Measurements from ENCODE around the gene LGALS14.

DNA sequence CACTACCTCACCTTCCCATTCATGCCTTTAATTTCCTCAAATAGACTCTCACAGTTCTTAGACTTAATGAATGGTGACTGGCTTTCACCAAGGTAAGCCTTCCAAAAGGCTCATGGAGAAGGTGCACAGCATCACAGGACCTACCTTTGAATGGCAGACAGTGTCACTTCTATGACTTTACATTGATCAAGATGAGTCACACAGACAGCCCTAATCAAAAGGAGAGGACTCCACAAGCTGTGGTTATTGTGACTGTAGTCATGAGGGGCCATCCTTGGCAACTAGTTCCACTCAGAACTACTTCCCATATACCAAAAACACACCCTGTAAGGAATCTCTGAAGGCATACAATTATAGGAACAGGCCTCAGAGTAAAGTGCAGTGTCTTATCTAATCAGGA, 42.7 kb upstream of the LGALS14 start:
- TF ChIP-seq, protein P1, sequence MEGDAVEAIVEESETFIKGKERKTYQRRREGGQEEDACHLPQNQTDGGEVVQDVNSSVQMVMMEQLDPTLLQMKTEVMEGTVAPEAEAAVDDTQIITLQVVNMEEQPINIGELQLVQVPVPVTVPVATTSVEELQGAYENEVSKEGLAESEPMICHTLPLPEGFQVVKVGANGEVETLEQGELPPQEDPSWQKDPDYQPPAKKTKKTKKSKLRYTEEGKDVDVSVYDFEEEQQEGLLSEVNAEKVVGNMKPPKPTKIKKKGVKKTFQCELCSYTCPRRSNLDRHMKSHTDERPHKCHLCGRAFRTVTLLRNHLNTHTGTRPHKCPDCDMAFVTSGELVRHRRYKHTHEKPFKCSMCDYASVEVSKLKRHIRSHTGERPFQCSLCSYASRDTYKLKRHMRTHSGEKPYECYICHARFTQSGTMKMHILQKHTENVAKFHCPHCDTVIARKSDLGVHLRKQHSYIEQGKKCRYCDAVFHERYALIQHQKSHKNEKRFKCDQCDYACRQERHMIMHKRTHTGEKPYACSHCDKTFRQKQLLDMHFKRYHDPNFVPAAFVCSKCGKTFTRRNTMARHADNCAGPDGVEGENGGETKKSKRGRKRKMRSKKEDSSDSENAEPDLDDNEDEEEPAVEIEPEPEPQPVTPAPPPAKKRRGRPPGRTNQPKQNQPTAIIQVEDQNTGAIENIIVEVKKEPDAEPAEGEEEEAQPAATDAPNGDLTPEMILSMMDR (conservative IDR thresholded peaks at IDR 0.05; ENCODE audit: low read depth, low read length), result no peak
- no peak for TF ChIP-seq EZH2 (IDR thresholded peaks at IDR 0.05; ENCODE audit: low read length, unreplicated experiment)

Data from PC-3 (cell line).